ENCODE measurements around the gene TBCD.

DNA sequence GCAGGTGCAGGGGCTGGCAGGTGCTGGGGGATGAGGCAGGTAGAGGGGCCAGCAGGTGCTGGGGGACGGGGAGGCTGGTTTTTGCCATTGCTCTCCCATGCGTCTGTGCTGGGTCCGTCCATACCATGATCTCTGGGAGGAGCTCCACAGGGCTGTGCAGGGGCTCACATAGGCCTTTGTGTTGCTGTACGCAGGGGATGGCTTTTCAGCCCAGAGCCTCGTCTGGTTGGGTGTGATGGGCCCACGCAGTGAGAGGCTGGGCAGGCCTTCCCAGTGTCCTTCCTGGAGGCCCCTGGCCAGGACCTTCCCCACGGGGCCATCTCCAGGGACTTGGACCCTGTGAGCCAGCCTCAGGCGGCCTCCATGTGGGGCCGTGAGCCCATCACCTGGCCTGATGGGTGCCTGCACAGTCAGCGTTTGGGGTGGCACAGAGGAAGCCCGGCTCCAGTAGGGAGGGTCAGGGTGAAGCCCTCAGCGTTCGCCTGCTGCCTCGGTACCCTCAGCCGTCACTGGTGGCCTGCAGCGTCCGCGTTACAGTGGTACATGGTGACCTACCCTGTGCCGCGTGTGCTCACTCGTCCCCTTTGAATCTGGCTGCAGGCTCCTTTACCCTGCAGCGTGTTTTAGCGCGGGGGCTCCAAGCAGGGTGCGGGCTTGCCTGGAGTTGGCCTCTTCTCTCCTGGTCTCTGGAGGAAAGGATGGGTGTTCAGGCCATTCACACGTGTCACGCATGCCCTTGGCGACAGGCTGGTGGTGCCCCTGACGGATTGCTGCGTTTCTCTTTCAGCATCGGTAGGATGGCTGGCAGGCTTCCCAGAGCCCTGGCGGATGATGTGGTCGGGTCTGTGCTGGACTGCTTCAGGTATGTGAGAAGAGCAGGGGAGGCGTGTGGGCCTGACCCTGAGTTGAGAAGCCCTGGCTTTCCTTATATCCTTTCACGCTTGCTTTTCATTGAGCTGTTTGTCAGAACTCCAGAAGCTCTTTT is 57.3 kb downstream of the TBCD start:
- TF ChIP-seq, protein P1, sequence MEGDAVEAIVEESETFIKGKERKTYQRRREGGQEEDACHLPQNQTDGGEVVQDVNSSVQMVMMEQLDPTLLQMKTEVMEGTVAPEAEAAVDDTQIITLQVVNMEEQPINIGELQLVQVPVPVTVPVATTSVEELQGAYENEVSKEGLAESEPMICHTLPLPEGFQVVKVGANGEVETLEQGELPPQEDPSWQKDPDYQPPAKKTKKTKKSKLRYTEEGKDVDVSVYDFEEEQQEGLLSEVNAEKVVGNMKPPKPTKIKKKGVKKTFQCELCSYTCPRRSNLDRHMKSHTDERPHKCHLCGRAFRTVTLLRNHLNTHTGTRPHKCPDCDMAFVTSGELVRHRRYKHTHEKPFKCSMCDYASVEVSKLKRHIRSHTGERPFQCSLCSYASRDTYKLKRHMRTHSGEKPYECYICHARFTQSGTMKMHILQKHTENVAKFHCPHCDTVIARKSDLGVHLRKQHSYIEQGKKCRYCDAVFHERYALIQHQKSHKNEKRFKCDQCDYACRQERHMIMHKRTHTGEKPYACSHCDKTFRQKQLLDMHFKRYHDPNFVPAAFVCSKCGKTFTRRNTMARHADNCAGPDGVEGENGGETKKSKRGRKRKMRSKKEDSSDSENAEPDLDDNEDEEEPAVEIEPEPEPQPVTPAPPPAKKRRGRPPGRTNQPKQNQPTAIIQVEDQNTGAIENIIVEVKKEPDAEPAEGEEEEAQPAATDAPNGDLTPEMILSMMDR (IDR thresholded peaks at IDR 0.05; ENCODE audit: poor library complexity, severe bottlenecking) = no peak
- TF ChIP-seq TAF1 (IDR thresholded peaks at IDR 0.05; ENCODE audit: low read depth) = no peak
- TF ChIP-seq, protein P2, sequence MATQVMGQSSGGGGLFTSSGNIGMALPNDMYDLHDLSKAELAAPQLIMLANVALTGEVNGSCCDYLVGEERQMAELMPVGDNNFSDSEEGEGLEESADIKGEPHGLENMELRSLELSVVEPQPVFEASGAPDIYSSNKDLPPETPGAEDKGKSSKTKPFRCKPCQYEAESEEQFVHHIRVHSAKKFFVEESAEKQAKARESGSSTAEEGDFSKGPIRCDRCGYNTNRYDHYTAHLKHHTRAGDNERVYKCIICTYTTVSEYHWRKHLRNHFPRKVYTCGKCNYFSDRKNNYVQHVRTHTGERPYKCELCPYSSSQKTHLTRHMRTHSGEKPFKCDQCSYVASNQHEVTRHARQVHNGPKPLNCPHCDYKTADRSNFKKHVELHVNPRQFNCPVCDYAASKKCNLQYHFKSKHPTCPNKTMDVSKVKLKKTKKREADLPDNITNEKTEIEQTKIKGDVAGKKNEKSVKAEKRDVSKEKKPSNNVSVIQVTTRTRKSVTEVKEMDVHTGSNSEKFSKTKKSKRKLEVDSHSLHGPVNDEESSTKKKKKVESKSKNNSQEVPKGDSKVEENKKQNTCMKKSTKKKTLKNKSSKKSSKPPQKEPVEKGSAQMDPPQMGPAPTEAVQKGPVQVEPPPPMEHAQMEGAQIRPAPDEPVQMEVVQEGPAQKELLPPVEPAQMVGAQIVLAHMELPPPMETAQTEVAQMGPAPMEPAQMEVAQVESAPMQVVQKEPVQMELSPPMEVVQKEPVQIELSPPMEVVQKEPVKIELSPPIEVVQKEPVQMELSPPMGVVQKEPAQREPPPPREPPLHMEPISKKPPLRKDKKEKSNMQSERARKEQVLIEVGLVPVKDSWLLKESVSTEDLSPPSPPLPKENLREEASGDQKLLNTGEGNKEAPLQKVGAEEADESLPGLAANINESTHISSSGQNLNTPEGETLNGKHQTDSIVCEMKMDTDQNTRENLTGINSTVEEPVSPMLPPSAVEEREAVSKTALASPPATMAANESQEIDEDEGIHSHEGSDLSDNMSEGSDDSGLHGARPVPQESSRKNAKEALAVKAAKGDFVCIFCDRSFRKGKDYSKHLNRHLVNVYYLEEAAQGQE (IDR thresholded peaks at IDR 0.05; ENCODE audit: borderline replicate concordance) = no peak
- TF ChIP-seq EZH2 (IDR thresholded peaks at IDR 0.05; ENCODE audit: borderline replicate concordance, insufficient read depth, low read length, poor library complexity, severe bottlenecking) = no peak
- no peak for TF ChIP-seq EP300 (conservative IDR thresholded peaks at IDR 0.05; ENCODE audit: poor library complexity, severe bottlenecking)
- no peak for TF ChIP-seq POLR2AphosphoS5 (IDR thresholded peaks at IDR 0.05)
- no peak for TF ChIP-seq MXI1 (conservative IDR thresholded peaks at IDR 0.05; ENCODE audit: poor library complexity, severe bottlenecking)
- no peak for TF ChIP-seq SMC3 (conservative IDR thresholded peaks at IDR 0.05; ENCODE audit: poor library complexity)

Data from neural cell (in vitro differentiated cells).